Skeletal muscle tissue (tissue), 4 donors: Measurements from ENCODE around the gene IGSF11. TPM values are rescaled to one million over a fixed set of nuclear protein-coding genes. Genes with fewer than 3 reads are reported as not detected.

Experiments
- H3K27ac ChIP-seq: one replicate; pipeline ENCODE4 v1.7.0; 2013; ENCODE audit warnings: mild to moderate bottlenecking, low read depth, low read length, inconsistent platforms
- H3K27me3 ChIP-seq, 3 donors: one replicate each; pipeline ENCODE4 v1.7.0; 2013; ENCODE audit warnings: low read length in 3 of 3; ENCODE audit not compliant: control insufficient read depth in 3 of 3, insufficient read depth in 3 of 3
- H3K36me3 ChIP-seq, 3 donors: one replicate each; pipeline ENCODE4 v1.7.0; 2013; ENCODE audit warnings: low read length in 3 of 3; ENCODE audit not compliant: control insufficient read depth in 3 of 3, insufficient read depth in 3 of 3
- H3K4me1 ChIP-seq, 3 donors: one replicate each; pipeline ENCODE4 v1.7.0; 2013; ENCODE audit warnings: low read length in 3 of 3, mild to moderate bottlenecking in 3 of 3; ENCODE audit not compliant: control insufficient read depth in 3 of 3, insufficient read depth in 3 of 3
- H3K4me3 ChIP-seq, 3 donors: one replicate each; pipeline ENCODE4 v1.7.0; 2013; ENCODE audit warnings: low read length in 3 of 3
- H3K9ac ChIP-seq, 3 donors: one replicate each; pipeline ENCODE4 v1.7.0; 2013; ENCODE audit warnings: low read length in 3 of 3, mild to moderate bottlenecking in 3 of 3, moderate library complexity in 2 of 3, low read depth in 1 of 3
- H3K9me3 ChIP-seq, 3 donors: one replicate each; pipeline ENCODE4 v1.7.0; 2013; ENCODE audit warnings: low read length in 3 of 3; ENCODE audit not compliant: control insufficient read depth in 3 of 3
- total RNA-seq: library from RNA; depleted of rRNA; stranded (reverse); fragments of >200 nt; gene quantifications from one replicate; pipeline ENCODE4 v1.2.3, GENCODE V29; 2014
- donor health status: Osteomylitis.

Gene IGSF11
- total RNA-seq, 1 donor from 2014 or later, result 2.6 TPM

DNA sequence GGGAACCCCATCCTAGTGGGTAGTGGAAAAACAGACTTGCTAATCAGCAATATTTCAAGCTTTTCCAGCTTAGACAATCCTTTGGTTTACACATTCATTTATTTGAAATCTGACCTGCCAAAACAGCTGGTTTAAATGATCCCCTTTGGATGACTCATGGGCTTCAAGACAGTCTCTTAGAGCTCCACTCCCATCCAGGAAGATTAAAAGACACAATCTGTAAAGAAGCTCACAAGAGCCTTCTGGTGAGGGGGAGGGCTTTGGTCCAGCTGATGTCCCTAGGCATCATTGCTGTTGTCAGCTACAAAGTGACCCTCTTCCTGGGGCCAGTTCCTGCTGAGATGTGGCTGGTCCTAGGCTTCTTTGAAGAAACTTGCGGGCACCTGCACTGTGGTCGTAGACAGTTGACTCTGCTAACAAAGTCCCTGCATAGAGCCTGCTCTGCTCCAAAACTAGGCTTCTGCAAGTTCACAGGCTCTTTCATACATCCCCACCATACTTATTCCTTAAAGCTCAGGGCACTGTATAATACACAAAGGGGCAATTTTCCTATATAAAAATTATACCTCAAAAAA, 73.7 kb downstream of the IGSF11 start:
- Histone ChIP-seq H3K27me3 (no peaks in the 10 kb centered on the region), H3K9ac (no peak overlapping the region), H3K36me3 (no peaks in the 10 kb centered on the region), H3K4me1 (peaks cover 0 to 5% (median 0%) of the 10 kb centered on the region in 3 donors), H3K27ac (no peak overlapping the region), H3K9me3 (no peaks in the 10 kb centered on the region), H3K4me3 (no peak overlapping the region)

DNA sequence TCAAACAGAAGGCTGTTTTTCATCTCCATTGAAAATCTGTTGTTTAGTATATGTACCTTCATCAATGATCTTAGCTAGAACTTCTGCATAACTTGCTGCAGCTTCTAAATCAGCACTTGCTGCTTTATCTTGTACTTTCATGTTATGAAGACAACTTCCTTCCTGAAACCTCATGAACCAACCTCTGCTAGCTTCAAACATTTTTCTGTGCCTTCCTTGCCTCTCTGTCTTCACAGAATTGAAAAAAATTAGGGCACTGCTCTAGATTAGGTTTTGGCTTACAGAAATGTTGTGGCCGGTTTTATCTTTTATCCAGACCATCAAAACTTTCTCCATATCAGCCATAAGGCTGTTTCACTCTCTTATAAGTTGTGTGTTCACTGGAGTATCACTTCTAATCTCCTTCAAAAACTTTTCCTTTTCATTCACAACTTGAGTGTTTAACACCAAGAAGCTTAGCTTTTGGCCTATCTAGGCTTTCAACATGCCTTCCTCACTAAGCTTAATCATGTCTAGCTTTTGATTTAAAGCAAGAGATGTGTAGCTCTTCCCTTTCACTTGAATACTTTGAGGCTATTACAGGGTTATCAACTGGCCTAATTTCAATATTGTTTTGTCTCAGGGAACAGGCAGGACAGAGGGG, 78.6 kb downstream of the IGSF11 start:
- Histone ChIP-seq H3K27ac (no peak overlapping the region), H3K4me3 (no peak overlapping the region), H3K27me3 (no peaks in the 10 kb centered on the region), H3K36me3 (no peaks in the 10 kb centered on the region), H3K9me3 (no peaks in the 10 kb centered on the region), H3K9ac (no peak overlapping the region), H3K4me1 (peaks cover 0 to 4% (median 0%) of the 10 kb centered on the region in 3 donors)

DNA sequence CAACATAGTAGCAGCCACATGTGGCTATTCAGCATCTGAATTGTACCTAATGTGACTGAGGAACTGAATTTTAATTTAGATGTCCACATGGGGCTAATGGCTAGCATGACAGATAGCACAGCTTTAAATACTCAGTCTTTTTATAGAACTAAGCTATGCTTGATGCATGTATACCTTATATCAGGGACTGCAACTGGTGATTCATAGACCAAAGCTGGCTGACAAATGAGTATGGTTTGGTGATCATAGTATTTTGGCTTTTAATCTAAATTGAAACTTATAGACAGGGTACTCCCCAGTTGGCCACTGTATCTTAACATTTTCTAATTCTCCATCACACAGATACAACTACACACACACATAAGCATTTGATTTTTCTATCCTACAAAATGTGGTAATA, 83.6 kb downstream of the IGSF11 start:
- no peak overlapping the region for H3K9ac ChIP-seq
- H3K36me3 ChIP-seq, result no peaks in the 10 kb centered on the region
- H3K9me3 ChIP-seq, result no peaks in the 10 kb centered on the region
- no peak overlapping the region for H3K4me3 ChIP-seq
- H3K27me3 ChIP-seq, result no peaks in the 10 kb centered on the region
- H3K27ac ChIP-seq, result no peak overlapping the region
- H3K4me1 ChIP-seq, result no peaks in the 10 kb centered on the region

DNA sequence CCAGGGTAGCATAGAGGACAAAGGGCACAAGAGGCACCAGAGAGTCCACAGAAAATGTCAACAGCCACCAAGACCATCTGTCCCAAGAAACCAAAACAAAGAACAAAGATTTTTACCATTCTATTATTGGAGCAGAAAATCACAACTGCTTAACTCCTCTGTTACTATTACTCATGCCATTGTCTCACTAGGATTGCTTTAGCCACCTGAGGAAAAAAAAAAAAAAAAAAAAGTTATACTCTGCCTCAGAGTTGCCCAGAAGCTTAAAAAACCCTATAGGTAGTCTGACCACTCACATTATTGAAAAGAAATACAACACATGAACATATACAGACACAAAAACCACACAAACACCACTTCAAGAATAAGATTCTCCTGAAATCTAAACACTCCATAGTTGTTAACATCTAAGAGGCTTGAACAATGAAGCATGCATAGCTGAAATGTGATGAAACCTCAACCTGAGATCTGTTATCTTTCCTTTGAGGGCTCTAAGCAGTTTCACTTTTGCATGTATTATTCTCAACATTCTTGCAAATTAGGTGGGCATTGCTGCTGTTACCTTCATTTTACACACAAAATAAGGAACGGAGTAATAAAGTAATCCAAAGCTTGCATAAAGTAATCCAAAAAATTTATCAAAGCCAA, 85.4 kb downstream of the IGSF11 start:
- Histone ChIP-seq H3K9me3 (no peaks in the 10 kb centered on the region), H3K36me3 (no peaks in the 10 kb centered on the region), H3K4me1 (no peaks in the 10 kb centered on the region), H3K27ac (no peak overlapping the region), H3K9ac (no peak overlapping the region), H3K4me3 (no peak overlapping the region), H3K27me3 (no peaks in the 10 kb centered on the region)

DNA sequence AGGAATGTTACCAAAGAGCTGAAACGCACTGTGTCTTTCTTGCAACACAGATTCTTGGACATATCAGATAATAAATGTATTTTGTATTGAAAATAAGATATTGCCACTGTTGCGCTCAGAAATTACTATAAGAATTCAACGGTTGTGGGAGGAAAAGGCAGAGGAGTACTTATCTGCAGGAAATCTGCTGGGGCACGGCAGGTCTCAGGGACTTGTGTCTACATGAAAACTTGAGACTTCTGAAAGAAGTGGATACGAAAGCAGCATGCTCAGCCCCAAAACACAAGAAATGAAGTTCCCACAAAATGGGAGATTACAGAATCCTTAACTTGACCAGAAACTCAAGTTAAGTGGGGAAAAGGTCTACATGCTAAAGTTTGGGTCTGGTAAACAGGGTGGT, 86.5 kb downstream of the IGSF11 start:
- Histone ChIP-seq H3K4me3 (no peak overlapping the region), H3K36me3 (no peaks in the 10 kb centered on the region), H3K27ac (no peak overlapping the region), H3K9me3 (no peaks in the 10 kb centered on the region), H3K4me1 (no peaks in the 10 kb centered on the region), H3K9ac (no peak overlapping the region), H3K27me3 (no peaks in the 10 kb centered on the region)

DNA sequence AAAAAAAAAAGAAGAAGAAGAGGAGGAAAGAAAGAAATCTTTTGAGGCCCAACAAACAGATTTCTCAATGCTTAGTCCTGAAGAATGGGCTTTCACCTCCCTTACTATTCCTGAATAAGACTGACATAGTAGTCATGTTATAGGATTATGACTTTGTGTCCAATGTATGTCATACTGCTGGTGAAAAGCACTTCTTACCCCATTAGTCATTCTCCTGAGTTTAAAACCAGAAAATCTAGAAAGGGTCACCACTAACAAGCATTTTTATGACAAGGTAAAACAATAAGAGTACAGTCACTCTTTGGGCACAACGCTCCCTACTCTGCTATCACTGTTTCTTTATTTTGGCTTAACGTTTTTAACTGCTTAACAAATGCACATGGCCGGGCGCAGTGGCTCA, 88.2 kb downstream of the IGSF11 start:
- H3K4me1 ChIP-seq, result peaks cover 0 to 9% (median 3%) of the 10 kb centered on the region in 3 donors
- H3K9ac ChIP-seq, result no peak overlapping the region
- H3K4me3 ChIP-seq, result no peak overlapping the region
- no peaks in the 10 kb centered on the region for H3K9me3 ChIP-seq
- H3K36me3 ChIP-seq, result no peaks in the 10 kb centered on the region
- no peak overlapping the region for H3K27ac ChIP-seq
- H3K27me3 ChIP-seq, result no peaks in the 10 kb centered on the region

DNA sequence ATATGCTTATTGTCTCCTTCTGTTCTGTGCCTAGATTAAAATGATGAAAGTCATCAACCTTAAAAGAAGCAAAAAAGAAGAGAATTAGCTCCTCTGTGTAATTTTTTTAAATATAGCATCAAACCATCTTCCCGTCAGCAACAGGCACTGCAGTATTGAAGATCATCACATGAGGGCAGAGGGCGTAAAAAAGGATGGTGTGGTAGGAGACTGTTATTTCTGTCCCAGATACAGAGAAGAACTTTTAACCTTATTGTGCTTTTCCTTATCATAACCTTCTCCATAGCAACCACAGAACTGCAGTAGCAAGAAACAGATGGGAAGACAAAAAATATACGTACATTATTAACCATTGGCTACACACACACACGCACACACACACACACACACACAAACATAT, 88.8 kb downstream of the IGSF11 start:
- peaks cover 0 to 9% (median 3%) of the 10 kb centered on the region in 3 donors for H3K4me1 ChIP-seq
- no peaks in the 10 kb centered on the region for H3K36me3 ChIP-seq
- no peak overlapping the region for H3K27ac ChIP-seq
- no peak overlapping the region for H3K9ac ChIP-seq
- H3K9me3 ChIP-seq, result no peaks in the 10 kb centered on the region
- H3K4me3 ChIP-seq, result no peak overlapping the region
- no peaks in the 10 kb centered on the region for H3K27me3 ChIP-seq

DNA sequence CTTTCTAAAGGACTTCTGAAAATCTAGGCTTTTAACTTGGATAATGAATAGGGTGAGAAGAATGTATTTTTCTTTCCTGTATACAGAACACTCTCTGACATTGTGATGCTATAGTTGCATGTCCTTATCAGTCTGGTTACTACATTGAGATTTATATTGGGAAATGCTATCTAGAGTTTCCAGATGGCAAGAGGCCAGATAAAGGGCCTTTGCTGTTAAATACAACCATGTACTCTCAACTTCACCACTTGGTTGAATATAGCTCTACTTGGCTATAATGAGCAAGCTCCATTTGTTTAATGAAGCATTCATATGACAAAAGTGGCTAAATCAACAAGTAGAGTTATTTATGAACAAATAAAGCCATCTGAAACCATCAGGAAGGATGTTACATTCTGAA, 91.0 kb downstream of the IGSF11 start:
- Histone ChIP-seq H3K36me3 (no peaks in the 10 kb centered on the region), H3K9ac (no peak overlapping the region), H3K9me3 (no peaks in the 10 kb centered on the region), H3K27ac (no peak overlapping the region), H3K27me3 (no peaks in the 10 kb centered on the region), H3K4me1 (peaks cover under 1 to 9% (median 3%) of the 10 kb centered on the region in 3 donors), H3K4me3 (no peak overlapping the region)

DNA sequence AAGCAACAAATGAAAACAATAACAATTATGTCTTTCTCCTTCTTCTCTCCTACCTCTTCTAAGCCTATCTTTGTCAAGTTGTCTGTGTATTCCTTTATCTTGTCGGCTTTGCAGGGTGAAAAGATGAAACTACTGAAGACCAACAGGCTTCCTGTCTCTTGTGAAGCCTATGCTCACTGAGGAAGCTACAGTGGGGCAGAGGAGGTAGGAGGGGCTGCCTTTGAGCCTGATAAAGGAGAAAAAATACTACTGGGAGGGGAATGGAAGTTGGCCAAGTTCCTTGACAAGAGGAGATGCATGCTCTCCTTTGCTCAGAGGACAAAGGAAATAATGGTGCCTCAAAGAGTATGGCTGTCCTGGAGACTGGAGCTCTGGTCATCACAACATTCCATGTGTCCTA, 92.0 kb downstream of the IGSF11 start:
- H3K9ac ChIP-seq, result no peak overlapping the region
- no peaks in the 10 kb centered on the region for H3K9me3 ChIP-seq
- peaks cover 3 to 13% (median 6%) of the 10 kb centered on the region in 3 donors for H3K4me1 ChIP-seq
- H3K27me3 ChIP-seq, result no peaks in the 10 kb centered on the region
- no peak overlapping the region for H3K4me3 ChIP-seq
- H3K27ac ChIP-seq, result no peak overlapping the region
- no peaks in the 10 kb centered on the region for H3K36me3 ChIP-seq

DNA sequence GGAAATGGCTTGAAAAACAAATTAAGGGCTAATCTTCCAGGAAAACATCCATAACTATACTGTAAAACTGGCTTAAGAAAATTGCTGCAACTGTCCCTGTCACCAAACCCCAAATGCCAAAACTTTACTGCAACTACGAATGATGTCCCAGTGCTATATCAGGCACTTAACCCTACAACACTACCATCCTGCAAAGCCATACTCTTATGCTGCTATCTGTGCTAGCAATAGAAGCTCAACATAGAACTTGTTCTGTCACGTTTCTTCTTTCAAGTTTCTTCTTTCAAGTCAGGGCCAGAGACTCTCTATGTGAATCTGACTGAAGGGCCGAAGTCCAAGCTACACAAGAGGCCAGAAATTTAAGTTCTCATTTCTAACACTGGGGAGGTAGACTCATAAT, 92.5 kb downstream of the IGSF11 start:
- H3K9ac ChIP-seq, result no peak overlapping the region
- peaks cover 5 to 13% (median 6%) of the 10 kb centered on the region in 3 donors for H3K4me1 ChIP-seq
- H3K27me3 ChIP-seq, result no peaks in the 10 kb centered on the region
- no peak overlapping the region for H3K4me3 ChIP-seq
- no peaks in the 10 kb centered on the region for H3K36me3 ChIP-seq
- H3K9me3 ChIP-seq, result no peaks in the 10 kb centered on the region
- no peak overlapping the region for H3K27ac ChIP-seq
